ENCODE data around the gene QRICH1.

Gene QRICH1

GRCh38 chr3:49007771-49008528 is 85.9 kb downstream of the QRICH1 start:
- peak overlapping the region; percentile 59 for H3K4me3 ChIP-seq (replicated peaks; ENCODE audit: low read depth, low read length)
- DNase-seq (ENCODE audit: extremely low read depth, low read depth) = no peak
- no peak for TF ChIP-seq CTCF (IDR thresholded peaks at IDR 0.05; ENCODE audit: low read depth, low read length, missing control alignments)

GRCh38 chr3:49007068-49007770 is 86.7 kb downstream of the QRICH1 start, which contains the start of gene WDR6:
TSS of gene WDR6 (plus strand) at chr3:49007391. CDS start at chr3:49007432, 41 bp downstream.
- TF ChIP-seq CTCF (IDR thresholded peaks at IDR 0.05; ENCODE audit: low read depth, low read length, missing control alignments) = peak; percentile 26
- peak within 1 kb of the TSS; percentile 59 for H3K4me3 ChIP-seq (replicated peaks; ENCODE audit: low read depth, low read length)
- DNase-seq (ENCODE audit: extremely low read depth, low read depth) = peak; percentile 88

GRCh38 chr3:49006408-49007067 is 87.3 kb downstream of the QRICH1 start:
- no peak for TF ChIP-seq CTCF (IDR thresholded peaks at IDR 0.05; ENCODE audit: low read depth, low read length, missing control alignments)
- peak overlapping the region; percentile 59 for H3K4me3 ChIP-seq (replicated peaks; ENCODE audit: low read depth, low read length)
- no peak for DNase-seq (ENCODE audit: extremely low read depth, low read depth)

- H3K4me3 ChIP-seq (replicated peaks; ENCODE audit: low read depth, low read length) = peak overlapping the region; percentile 59
- TF ChIP-seq CTCF (IDR thresholded peaks at IDR 0.05; ENCODE audit: low read depth, low read length, missing control alignments) = no peak
- no peak for DNase-seq (ENCODE audit: extremely low read depth, low read depth)
These were observed 87.9 kb downstream of the QRICH1 start for GRCh38 chr3:49005998-49006397.

- no peak for DNase-seq (ENCODE audit: extremely low read depth, low read depth)
- TF ChIP-seq CTCF (IDR thresholded peaks at IDR 0.05; ENCODE audit: low read depth, low read length, missing control alignments) = no peak
- no peak overlapping the region for H3K4me3 ChIP-seq (replicated peaks; ENCODE audit: low read depth, low read length)
These were observed 88.6 kb downstream of the QRICH1 start for GRCh38 chr3:49005303-49005680.

- no peak for TF ChIP-seq CTCF (IDR thresholded peaks at IDR 0.05; ENCODE audit: low read depth, low read length, missing control alignments)
- DNase-seq (ENCODE audit: extremely low read depth, low read depth) = no peak
- H3K4me3 ChIP-seq (replicated peaks; ENCODE audit: low read depth, low read length) = no peak overlapping the region
These were observed 89.2 kb downstream of the QRICH1 start for GRCh38 chr3:49004352-49005302.
